GM21825 (cell line): Measurements from ENCODE around the gene TRMT112.

Experiments used
- ATAC-seq: cut with Tn5 transposase; IDR thresholded peaks from one replicate; pipeline ENCODE4 v1.9.1; 2021; ENCODE audit warnings: mild to moderate bottlenecking, moderate library complexity; ENCODE audit not compliant: unreplicated experiment

Gene TRMT112

DNA sequence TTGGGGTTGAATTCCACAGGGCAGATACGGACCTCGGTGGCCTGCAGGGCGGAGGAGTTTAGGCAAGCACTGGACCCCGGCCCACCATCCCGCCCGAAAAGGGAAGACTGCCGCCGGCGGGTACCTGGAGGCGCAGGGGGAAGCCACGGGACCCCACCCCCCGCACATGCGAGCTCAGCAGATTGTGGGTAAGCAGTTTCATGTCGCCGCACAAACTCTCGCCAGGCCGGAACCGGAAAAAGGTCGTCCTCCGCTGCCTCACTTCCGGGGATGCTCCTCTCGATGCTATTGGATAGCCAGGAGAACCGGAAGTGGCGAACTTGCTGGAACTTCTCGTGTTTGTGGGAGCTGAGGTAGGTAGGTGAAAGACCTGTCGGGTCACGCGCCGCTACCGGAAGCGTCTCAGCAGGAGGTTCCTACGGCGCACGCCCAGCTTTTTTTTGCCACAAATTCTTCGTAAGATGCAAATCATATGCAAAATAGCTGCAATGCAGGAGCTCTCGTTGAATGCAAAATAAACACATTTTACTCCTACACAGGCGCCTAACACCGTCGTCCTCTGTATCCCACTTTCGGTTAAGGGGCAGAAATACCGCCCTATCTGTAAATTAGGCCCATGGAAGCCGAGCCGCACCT is at the start of gene TRMT112:
Gene TRMT112 (minus strand): TSS at position 235 of the 636 bp plus-strand sequence. CDS start 33 bp downstream, at position 202.
- ATAC-seq = peak; percentile 55

DNA sequence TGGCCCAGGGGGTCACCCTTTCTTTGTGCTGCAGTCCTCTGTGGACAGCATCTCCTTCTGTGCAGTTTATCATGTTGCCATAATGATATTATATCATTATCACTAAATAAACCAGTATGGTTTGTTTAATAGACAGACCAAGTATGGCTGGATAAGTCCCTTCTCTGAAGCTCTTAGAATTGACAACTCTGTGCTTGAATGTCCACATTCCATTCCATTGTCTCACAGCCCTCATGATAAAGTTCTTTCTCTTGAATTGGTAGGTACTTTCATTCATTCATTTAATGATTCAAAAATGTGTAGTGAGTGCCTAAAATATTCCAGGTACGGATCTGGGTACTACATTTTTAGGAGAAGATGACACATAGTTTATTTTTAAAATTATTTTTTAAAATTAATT is 49.4 kb upstream of the TRMT112 start:
- no peak for ATAC-seq

DNA sequence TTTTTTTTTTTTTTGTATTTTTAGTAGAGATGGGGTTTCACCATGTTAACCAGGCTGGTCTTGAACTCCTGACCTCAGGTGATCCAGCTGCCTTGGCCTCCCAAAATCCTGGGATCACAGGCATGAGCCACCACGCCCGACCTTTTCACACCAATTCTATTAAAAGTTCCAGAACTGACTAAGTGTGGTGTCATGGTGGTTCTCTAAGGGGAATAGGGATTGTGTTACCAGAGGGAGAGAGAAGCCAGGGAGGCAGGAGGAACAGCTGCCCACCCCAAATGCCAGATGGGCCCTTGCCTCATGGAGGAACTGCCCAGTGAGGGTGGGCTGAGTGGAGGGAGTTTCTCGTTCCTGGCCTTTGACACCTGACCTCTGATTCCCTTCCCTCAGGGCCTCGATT is 47.6 kb upstream of the TRMT112 start:
- ATAC-seq = no peak

DNA sequence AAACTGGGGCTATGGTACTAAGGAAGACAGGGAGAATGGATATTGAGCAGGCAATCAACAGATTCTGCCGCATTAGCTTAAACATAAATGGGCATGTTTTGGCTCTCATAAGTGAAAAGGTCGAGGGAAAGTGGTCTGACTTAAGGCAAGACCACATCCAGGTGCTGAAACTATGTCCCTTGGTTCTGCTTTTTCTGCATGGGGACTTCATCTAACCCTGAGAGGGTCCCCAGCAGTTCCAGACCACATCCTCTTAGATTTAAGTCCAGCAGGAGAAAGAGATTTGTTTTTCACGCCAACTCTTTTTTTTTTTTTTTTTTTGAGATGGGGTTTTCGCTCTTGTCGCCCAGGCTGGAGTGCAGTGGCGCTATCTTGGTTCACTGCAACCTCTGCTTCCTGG is 47.1 kb upstream of the TRMT112 start:
- no peak for ATAC-seq

DNA sequence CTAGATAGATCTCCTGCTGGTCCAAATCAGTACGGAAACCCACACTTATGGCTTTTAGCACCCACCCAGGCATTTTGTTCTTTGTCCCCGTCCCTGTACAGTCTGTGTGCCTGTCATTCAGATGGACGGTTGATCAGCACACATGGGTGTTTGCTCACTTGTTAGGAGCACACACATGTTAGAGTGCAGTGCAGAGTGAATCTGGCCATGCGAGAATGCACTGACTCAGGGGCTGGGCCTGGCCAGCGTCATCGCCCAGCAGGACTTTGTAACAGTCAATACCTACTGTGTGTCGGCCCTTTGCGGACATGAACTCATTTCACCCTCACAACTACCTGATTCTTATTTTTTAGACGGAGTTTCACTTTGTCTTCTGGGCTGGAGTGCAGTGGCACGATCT is 45.0 kb upstream of the TRMT112 start:
- ATAC-seq = no peak

DNA sequence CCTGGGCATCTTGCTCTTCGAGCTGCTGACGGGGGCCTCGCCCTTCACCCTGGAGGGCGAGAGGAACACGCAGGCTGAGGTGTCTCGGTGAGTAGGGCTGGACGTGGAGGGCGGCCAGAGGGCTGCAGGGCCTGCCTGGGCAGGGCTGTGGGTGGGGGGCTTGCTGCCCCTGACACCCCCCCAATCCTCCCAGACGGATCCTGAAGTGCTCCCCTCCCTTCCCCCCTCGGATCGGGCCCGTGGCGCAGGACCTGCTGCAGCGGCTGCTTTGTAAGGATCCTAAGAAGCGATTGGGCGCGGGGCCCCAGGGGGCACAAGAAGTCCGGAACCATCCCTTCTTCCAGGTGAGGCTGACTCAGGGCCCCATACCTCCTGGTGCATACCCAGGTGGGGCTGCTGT is 44.3 kb upstream of the TRMT112 start:
- no peak for ATAC-seq

DNA sequence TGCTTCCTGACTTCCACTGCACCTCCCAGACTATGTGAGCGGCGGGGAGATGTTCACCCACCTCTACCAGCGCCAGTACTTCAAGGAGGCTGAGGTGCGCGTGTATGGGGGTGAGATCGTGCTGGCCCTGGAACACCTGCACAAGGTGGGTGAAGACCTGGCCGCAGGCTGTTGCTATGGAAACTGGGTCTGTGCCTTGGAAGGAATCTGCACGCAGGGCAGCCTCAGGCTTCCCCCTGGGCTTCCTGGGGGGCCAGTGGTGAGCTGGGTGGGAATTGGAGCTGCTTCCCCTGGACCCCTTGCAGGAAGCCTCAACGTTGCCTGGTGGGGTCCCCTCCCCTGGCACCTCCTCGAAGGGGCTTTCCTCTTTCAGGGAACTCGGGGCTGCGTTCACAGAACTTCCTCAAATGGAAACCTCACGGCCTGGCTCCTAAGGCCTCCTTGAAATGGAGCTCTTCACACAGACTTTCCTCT is 43.1 kb upstream of the TRMT112 start:
- no peak for ATAC-seq

DNA sequence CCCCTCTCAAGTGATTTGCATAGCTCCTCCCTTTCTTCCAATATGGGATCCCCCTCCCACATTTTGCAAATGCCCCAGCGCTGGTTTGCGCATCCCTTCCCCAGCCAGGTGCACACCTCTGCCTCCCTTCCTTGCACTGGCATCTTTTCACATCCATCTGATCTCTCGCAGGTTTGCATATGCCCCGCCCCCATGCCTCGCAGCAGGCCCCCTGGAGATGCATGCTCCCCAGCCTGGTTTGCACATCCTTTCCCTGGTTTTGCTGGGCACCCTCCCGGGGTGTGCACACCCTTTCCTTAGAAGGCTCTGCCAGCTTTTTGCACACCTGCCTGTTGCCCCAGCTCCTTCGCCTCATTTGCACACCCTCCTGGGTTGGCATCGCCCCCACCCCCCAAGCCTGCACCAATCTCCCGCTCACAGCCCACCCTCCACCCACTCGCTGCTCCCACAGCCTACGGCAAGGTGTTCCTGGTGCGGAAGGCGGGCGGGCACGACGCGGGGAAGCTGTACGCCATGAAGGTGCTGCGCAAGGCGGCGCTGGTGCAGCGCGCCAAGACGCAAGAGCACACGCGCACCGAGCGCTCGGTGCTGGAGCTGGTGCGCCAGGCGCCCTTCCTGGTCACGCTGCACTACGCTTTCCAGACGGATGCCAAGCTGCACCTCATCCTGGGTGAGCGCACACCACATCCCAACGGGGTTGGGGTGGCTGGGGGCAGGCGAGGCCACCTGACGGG is 42.5 kb upstream of the TRMT112 start:
- no peak for ATAC-seq

DNA sequence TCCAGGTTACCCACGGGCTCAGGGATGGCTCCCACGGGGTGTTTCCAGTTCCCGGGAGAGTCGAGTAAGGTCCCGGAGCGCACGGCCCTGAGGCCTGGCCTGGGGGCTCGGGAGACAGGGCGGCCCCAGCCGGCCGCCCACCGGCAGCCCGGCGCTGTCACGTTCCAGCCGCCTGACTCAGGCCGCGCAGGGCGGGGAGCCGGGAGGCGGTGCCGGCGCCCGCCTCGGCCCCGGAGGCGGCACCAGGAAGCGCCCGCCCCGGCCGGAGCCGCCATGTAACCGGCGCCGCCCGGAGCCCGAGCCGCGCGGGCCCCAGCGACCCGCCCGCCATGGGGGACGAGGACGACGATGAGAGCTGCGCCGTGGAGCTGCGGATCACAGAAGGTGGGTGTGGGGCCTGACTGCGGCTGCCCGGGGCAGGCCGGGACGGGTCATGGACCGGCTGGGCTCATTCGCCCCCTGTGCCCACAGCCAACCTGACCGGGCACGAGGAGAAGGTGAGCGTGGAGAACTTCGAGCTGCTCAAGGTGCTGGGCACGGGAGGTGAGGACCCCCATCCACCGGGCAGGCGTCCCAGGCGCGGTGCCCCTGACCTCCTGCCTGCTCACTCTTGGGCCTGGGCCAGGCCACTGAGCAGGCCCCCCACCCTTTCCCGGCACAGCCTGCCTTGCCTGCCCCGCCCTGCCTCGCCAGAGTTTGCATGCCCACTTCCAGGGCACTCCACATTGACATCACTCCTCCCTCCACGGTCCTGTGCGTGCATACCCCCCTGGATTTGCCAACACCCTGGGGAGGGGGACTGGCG is 41.8 kb upstream of the TRMT112 start, which contains the start of gene RPS6KA4:
Gene RPS6KA4 (plus strand): TSS at position 256 of the 805 bp plus-strand sequence. CDS start 74 bp downstream, at position 330.
- ATAC-seq = no peak

DNA sequence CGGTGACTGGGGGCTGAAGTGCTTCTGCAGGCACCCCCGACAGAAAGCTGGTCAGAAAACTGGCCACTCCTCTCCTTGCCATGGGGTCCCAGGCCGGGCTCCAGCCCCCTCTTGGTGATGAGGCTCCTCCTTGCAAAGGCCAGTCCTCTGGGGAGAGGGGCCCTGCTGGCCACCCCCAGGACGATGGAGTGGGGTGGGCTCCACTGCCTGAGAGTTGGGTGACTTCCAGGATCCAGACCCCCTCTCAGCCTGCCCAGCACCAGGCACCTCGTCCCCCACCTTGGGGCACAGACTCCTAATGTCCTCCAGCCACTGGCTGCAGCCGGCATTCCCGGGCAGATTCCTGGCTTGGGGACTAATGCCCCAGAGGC is 41.2 kb upstream of the TRMT112 start:
- ATAC-seq = no peak

DNA sequence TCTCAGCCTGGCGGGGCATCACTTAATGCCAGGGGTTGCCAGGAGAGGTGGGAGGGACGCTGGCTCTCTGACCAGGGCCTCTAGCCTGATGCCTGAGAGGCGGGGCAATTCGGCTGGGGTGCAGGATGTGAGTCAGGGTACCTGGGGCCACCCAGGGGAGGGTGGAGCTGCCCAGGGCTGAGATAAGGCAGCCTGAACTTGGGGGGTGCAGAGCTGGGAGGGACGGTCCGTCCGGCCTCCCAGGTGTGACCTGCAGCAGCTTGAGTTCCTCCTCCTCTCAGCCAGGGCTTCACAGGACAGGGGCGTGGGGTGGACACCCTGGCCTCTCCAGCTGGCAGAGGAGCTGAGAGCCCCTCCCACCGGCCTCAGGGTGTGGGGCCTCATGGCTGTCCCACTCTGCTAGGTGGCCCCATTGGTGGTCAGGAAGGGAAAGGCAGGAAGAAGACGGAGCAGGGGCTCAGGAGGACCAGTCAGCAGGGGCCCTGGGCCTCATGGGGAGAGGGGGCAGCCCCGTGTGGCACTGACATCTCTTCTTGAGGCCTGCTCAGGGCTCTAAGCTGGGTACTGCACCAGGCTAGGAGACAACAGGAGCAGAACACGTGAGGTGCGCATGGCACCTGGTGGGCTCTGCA is 40.7 kb upstream of the TRMT112 start:
- ATAC-seq = no peak

DNA sequence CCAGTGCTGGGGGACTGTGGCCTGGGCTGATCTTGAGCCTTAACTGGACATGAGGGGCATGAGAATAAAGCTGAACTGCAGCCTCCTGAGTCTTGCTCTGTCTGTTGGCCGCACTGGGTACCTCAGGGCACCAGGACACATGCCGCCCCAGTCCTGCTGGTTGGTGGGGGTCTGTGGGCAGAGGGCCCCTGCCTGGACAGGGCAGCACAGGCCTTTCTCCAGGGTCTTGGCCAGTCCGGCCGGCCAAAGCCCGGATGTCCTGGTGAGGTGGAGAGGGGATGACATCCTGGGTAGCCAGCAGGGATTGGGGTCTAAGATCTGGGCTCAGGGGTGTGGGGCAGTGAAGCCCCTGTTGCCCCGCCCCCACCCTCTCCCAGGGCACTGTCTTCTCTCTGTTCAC is 40.1 kb upstream of the TRMT112 start:
- no peak for ATAC-seq

DNA sequence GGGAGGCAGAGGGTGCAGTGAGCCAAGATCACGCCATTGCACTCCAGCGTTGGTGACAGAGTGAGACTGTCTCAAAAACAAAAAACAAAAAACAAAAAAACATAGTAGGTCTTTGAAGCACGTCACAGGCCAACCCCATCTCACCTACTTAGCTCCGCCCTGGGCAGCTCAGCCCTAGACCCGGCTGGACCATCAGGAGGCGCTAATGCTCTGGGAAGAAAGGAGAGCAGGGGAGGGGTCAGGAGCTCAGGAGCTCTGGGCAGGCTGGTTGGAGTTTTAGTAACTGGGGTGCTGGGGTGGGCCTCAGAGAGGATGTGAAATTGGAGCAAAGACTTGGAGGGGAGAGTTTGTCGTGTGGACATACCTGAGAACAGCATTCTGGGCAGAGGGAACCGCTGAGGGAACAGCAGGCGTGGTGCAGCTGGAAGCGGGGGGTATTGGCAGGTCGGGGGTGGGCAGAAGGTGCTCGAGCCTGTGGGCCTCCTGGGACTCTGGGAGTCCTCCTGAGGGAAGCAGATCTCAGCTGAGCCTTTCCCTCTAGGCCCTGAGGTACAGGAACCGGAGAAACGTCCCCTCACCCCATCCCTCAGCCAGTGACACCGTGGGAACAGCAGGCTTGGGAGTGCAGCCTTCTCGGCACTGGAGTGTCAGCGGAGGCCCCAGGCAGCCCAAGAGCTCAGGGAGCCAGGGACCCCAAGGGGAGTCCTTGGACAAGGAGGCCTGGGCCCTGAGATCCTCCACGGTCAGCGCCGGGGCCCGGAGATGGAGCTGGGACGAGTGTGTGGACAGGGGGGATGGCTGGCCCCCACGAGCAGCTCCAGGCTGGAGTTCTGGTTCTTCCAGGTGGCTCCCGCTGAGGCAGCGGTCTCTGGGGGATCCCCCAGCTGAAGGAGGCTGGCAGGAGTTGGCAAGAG is 39.4 kb upstream of the TRMT112 start:
- no peak for ATAC-seq

DNA sequence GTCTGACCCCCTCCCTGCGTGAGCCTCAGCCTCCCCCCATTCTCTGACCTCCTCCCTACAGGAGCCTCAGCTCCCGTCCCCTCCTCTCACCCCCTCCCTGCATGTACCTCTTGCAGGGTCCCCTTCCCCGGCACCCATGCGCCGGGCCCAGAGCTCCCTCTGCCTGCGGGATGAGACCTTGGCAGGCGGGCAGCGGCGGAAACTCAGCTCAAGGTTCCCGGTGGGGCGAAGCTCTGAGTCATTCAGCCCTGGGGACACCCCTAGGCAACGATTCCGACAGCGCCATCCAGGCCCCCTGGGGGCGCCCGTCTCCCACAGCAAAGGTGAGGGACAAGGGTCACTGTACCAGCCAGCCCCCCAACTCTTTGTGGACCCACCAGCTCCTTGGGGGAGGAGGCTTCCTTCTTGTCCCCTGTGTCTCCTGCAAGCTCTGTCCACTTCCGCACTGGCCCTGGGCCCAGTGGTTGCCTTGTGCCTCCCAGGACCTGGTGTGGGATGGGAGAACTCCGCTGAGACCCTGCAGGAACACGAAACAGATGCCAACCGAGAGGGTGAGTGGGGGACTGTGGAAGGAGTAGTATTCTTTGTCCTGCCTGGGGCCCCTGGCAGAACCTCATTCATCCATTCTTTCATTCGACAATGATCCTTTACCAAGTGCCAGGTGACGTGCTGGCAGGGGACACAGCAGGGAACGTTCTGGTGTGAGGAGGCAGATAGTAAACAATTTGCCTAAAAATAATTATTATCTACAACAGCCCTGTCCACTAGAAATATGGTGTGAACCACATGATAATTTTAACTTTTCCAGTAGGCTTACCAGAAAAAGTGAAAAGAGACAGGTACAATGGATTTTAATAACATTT is 38.0 kb upstream of the TRMT112 start:
- peak; percentile 41 for ATAC-seq

DNA sequence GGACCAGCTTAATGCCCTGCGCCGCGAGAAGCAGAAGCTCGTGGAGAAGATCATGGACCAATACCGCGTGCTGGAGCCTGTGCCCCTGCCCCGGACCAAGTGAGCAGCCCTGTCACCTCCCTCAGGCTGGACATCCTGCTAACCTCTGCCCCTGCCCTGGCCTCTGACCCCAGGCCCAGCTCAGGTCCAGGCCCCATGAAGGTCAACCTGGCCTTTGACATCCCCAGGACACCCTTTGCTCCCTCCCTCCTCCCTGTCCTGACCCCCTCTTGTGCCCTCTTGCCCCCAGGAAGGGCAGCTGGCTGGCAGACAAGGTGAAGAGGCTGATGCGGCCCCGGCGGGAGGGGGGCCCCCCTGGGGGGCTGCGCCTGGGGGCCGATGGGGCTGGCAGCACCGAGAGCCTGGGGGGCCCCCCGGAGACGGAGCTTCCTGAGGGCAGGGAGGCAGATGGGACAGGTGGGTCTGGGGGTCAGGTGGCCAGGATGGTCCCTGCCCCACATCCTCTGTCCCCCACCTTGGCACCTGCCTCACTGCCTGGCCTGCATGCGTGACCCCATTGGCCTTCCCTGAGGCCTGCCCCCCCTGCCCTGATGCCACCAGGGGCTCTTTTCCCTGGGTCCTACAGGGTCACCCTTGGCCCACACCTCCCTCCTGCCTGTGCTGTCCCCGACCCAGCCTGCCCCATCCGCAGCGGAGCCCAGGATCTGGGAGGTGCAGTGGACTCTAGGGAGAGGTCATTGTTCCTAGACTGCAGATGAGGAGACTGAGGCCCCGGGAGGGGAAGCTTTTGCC is 36.6 kb upstream of the TRMT112 start:
- ATAC-seq = no peak

DNA sequence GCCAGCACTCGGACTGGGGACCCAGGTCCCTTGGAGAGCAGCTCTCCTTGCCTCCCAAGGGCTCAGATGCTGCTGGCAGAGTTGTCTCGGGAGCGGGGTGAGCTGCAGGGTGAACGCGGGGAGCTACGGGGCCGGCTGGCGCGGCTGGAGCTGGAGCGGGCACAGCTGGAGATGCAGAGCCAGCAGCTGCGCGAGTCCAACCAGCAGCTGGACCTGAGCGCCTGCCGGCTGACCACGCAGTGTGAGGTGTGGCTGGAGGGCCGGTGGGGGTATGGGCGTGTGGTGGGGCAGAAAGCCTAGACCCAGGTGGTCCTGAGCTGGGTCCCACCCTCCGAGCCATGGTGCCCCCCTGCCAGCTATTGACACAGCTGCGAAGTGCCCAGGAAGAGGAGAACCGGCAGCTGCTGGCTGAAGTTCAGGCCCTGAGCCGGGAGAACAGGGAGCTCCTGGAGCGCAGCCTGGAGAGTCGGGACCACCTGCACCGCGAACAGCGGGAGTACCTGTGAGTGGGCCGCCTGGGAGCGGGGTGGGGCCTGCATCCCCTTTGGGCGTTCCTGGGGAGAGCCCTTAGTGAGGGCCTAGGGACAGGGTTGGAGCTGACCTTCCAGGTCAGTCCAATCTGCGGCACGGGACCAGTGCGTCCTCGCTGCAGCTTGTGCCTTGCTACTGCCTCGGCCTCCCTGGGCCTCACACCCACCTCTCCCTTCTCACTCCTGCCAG is 35.8 kb upstream of the TRMT112 start:
- no peak for ATAC-seq

DNA sequence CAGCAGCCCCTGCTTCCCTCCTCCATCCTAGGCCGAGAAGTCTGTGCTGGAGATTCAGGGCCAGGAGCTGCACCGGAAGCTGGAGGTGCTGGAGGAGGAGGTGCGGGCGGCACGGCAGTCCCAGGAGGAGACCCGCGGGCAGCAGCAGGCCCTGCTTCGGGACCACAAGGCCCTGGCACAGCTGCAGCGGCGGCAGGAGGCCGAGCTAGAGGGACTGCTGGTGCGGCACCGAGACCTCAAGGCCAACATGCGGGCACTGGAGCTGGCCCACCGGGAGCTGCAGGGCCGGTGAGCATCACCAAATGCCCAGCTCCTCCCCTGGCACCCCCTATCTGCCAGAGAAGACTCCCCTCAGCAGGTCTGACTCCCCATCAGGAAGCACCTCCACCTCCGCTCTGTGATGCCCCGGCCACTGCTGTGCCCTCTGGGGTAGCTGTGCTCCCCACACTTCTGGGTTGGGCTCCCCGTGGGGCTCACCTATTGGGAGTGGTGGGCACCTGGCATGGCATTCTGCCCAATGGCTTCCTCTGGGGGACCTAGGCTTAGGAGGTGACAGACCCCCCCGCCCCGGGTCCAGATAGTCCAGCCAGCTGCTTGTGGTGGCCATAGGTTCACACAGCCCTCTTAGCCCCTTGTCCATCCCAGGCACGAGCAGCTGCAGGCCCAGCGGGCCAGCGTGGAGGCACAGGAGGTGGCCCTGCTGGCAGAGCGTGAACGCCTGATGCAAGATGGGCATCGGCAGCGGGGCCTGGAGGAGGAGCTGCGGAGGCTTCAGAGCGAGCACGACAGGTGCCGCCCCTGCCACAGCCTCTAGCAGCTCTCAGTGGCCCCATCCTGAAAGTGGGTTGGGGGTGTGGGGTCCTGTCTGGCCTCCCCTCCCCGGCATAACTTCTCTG is 35.0 kb upstream of the TRMT112 start:
- ATAC-seq = no peak
